Epithelial cell of esophagus (primary cell): ENCODE measurements around the gene GPATCH4.

Experiments
- DNase-seq: peaks from one replicate; pipeline ENCODE4 v3.0.0; 2010; ENCODE audit warnings: low read depth
- H3K4me3 ChIP-seq: 2 replicates; pipeline ENCODE4 v1.5.1; 2011; ENCODE audit warnings: mild to moderate bottlenecking, low read length, control low read depth
- CTCF ChIP-seq: IDR thresholded peaks from 2 replicates; pipeline ENCODE4 v1.5.1; 2011; ENCODE audit warnings: low read depth, mild to moderate bottlenecking, low read length, control low read depth, inconsistent platforms; ENCODE audit not compliant: insufficient read depth; ENCODE audit errors: missing control alignments

Gene GPATCH4

GRCh38 chr1:156547982-156548381, 53.3 kb downstream of the GPATCH4 start:
- no peak overlapping the region for H3K4me3 ChIP-seq
- no peak for DNase-seq
- TF ChIP-seq CTCF, result no peak

- H3K4me3 ChIP-seq, result no peak overlapping the region
- no peak for DNase-seq
- TF ChIP-seq CTCF, result no peak
Observed at GRCh38 chr1:156547434-156547833, 53.8 kb downstream of the GPATCH4 start.

GRCh38 chr1:156546267-156546666, 55.0 kb downstream of the GPATCH4 start:
- H3K4me3 ChIP-seq, result no peak overlapping the region
- no peak for TF ChIP-seq CTCF
- no peak for DNase-seq

GRCh38 chr1:156544592-156545102, 56.6 kb downstream of the GPATCH4 start:
- no peak for TF ChIP-seq CTCF
- H3K4me3 ChIP-seq, result no peak overlapping the region
- DNase-seq, result no peak
